ENCODE results near the gene CAMK1G.

The CAMK1G gene

GRCh38 chr1:209633335-209633997 lies 50.0 kb downstream of the CAMK1G start:
- no peak for DNase-seq (ENCODE audit: low read depth in 3 of 3, low spot score in 1 of 3)

GRCh38 chr1:209634005-209634737 lies 50.7 kb downstream of the CAMK1G start:
- DNase-seq (ENCODE audit: low read depth in 3 of 3, low spot score in 1 of 3), result no peak

- no peak for DNase-seq (ENCODE audit: low read depth in 3 of 3, low spot score in 1 of 3)
These were observed 52.3 kb downstream of the CAMK1G start for GRCh38 chr1:209635850-209636249.

GRCh38 chr1:209641832-209642172 lies 58.3 kb downstream of the CAMK1G start:
- no peak for DNase-seq (ENCODE audit: low read depth in 3 of 3, low spot score in 1 of 3)

GRCh38 chr1:209642816-209643215 lies 59.3 kb downstream of the CAMK1G start:
- DNase-seq (ENCODE audit: low read depth in 3 of 3, low spot score in 1 of 3), result no peak

GRCh38 chr1:209643285-209644020 lies 59.9 kb downstream of the CAMK1G start:
- DNase-seq (ENCODE audit: low read depth in 3 of 3, low spot score in 1 of 3), result no peak

- DNase-seq (ENCODE audit: low read depth in 3 of 3, low spot score in 1 of 3), result no peak
These were observed 62.3 kb downstream of the CAMK1G start for GRCh38 chr1:209645574-209646452.

- DNase-seq (ENCODE audit: low read depth in 3 of 3, low spot score in 1 of 3), result no peak
These were observed 63.0 kb downstream of the CAMK1G start for GRCh38 chr1:209646558-209646957.

GRCh38 chr1:209647156-209647555 lies 63.6 kb downstream of the CAMK1G start:
- DNase-seq (ENCODE audit: low read depth in 3 of 3, low spot score in 1 of 3), result no peak

- DNase-seq (ENCODE audit: low read depth in 3 of 3, low spot score in 1 of 3), result no peak
These were observed 64.8 kb downstream of the CAMK1G start for GRCh38 chr1:209648346-209648745.

- no peak for DNase-seq (ENCODE audit: low read depth in 3 of 3, low spot score in 1 of 3)
These were observed 65.6 kb downstream of the CAMK1G start for GRCh38 chr1:209648931-209649776.

- DNase-seq (ENCODE audit: low read depth in 3 of 3, low spot score in 1 of 3), result no peak
These were observed 66.9 kb downstream of the CAMK1G start for GRCh38 chr1:209650454-209650853.

GRCh38 chr1:209651138-209651587 lies 67.6 kb downstream of the CAMK1G start:
- DNase-seq (ENCODE audit: low read depth in 3 of 3, low spot score in 1 of 3), result peak in 1 of 3 donors; percentile 27

- no peak for DNase-seq (ENCODE audit: low read depth in 3 of 3, low spot score in 1 of 3)
These were observed 68.7 kb downstream of the CAMK1G start, which contains the start of gene LAMB3 for GRCh38 chr1:209652121-209652735. TSS of gene LAMB3 (minus strand) at chr1:209652425. CDS start at chr1:209650944, 1,481 bp downstream.

- DNase-seq (ENCODE audit: low read depth in 3 of 3, low spot score in 1 of 3), result peak in 1 of 3 donors; percentile 12
These were observed 69.4 kb downstream of the CAMK1G start for GRCh38 chr1:209652873-209653401.

- DNase-seq (ENCODE audit: low read depth in 3 of 3, low spot score in 1 of 3), result no peak
These were observed 70.4 kb downstream of the CAMK1G start for GRCh38 chr1:209653915-209654351.

- no peak for DNase-seq (ENCODE audit: low read depth in 3 of 3, low spot score in 1 of 3)
These were observed 72.1 kb downstream of the CAMK1G start for GRCh38 chr1:209655411-209656231.

GRCh38 chr1:209657140-209657879 lies 73.8 kb downstream of the CAMK1G start:
- DNase-seq (ENCODE audit: low read depth in 3 of 3, low spot score in 1 of 3), result no peak

Data from stimulated activated CD4-positive, alpha-beta T cell treated with anti-CD3 and anti-CD28 coated beads, TNF-alpha, amount 100 ng/mL, for 1 hour (primary cell).